HL-60 (cell line): ENCODE data around the gene LEKR1.

Experiments used
- DNase-seq, 2 experiments: peaks; one replicate each; pipeline ENCODE4 v3.0.0-alpha.2; 2010 to 2020; ENCODE audit warnings: low read depth in 1 of 2, low spot score in 1 of 2
- H3K27ac ChIP-seq: fragments of 250-450 bp; sonication (Bioruptor Pico); replicated peaks from 2 replicates; pipeline ENCODE4 v1.5.1; 2020; ENCODE audit warnings: mild to moderate bottlenecking, moderate library complexity
- H3K27me3 ChIP-seq: fragments of 250-450 bp; sonication (Bioruptor Pico); 2 replicates; pipeline ENCODE4 v1.5.1; 2021; ENCODE audit warnings: mild to moderate bottlenecking, moderate library complexity; ENCODE audit not compliant: insufficient read depth, poor library complexity, severe bottlenecking
- H3K4me3 ChIP-seq: replicated peaks from 2 replicates; pipeline ENCODE4 v1.5.1; 2011; ENCODE audit warnings: mild to moderate bottlenecking, control low read depth, low read length; ENCODE audit not compliant: insufficient read depth
- GABPA ChIP-seq: IDR thresholded peaks from 2 replicates; pipeline ENCODE4 v1.6.1; 2012; ENCODE audit warnings: low read depth
- POLR2AphosphoS5 ChIP-seq: IDR thresholded peaks from 2 replicates; pipeline ENCODE4 v1.6.1; 2012; ENCODE audit warnings: low read depth
- SPI1 ChIP-seq: IDR thresholded peaks from 2 replicates; pipeline ENCODE4 v1.6.1; 2012; ENCODE audit warnings: low read depth, mild to moderate bottlenecking, borderline replicate concordance
- TF ChIP-seq, protein P1 (sequence below): IDR thresholded peaks from one replicate; pipeline ENCODE4 v1.5.1; 2011; ENCODE audit warnings: low read length, control low read depth, inconsistent platforms; ENCODE audit not compliant: insufficient read depth
- TF ChIP-seq, protein P2 (sequence below): IDR thresholded peaks from 2 replicates; pipeline ENCODE4 v1.6.1; 2012; ENCODE audit warnings: low read depth; ENCODE audit not compliant: insufficient replicate concordance

Gene LEKR1

DNA sequence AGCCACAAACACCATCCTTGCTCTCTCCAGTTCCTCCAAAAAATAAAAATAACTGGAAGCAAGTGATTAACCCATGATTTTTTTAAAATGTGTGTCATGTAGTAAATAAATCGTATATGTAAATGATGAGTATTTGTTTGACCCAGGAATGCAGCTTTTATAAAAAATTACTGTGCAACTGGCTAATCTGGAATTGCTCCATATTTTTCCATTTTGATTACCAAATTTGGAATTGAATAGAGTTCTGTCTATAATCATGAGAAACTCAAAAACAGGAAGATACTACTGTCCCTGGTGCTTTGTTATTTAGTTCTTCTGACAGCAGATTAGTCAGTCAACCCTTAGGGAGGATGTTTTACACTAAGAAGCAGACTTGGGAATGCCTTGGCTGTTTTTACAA lies 217.6 kb downstream of the LEKR1 start:
- no peak for DNase-seq
- Histone ChIP-seq H3K4me3 (no peak overlapping the region), H3K27me3 (no peaks in the 10 kb centered on the region), H3K27ac (no peak overlapping the region)
- TF ChIP-seq, protein P1, sequence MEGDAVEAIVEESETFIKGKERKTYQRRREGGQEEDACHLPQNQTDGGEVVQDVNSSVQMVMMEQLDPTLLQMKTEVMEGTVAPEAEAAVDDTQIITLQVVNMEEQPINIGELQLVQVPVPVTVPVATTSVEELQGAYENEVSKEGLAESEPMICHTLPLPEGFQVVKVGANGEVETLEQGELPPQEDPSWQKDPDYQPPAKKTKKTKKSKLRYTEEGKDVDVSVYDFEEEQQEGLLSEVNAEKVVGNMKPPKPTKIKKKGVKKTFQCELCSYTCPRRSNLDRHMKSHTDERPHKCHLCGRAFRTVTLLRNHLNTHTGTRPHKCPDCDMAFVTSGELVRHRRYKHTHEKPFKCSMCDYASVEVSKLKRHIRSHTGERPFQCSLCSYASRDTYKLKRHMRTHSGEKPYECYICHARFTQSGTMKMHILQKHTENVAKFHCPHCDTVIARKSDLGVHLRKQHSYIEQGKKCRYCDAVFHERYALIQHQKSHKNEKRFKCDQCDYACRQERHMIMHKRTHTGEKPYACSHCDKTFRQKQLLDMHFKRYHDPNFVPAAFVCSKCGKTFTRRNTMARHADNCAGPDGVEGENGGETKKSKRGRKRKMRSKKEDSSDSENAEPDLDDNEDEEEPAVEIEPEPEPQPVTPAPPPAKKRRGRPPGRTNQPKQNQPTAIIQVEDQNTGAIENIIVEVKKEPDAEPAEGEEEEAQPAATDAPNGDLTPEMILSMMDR, result no peak
- TF ChIP-seq GABPA, result no peak
- TF ChIP-seq, protein P2, sequence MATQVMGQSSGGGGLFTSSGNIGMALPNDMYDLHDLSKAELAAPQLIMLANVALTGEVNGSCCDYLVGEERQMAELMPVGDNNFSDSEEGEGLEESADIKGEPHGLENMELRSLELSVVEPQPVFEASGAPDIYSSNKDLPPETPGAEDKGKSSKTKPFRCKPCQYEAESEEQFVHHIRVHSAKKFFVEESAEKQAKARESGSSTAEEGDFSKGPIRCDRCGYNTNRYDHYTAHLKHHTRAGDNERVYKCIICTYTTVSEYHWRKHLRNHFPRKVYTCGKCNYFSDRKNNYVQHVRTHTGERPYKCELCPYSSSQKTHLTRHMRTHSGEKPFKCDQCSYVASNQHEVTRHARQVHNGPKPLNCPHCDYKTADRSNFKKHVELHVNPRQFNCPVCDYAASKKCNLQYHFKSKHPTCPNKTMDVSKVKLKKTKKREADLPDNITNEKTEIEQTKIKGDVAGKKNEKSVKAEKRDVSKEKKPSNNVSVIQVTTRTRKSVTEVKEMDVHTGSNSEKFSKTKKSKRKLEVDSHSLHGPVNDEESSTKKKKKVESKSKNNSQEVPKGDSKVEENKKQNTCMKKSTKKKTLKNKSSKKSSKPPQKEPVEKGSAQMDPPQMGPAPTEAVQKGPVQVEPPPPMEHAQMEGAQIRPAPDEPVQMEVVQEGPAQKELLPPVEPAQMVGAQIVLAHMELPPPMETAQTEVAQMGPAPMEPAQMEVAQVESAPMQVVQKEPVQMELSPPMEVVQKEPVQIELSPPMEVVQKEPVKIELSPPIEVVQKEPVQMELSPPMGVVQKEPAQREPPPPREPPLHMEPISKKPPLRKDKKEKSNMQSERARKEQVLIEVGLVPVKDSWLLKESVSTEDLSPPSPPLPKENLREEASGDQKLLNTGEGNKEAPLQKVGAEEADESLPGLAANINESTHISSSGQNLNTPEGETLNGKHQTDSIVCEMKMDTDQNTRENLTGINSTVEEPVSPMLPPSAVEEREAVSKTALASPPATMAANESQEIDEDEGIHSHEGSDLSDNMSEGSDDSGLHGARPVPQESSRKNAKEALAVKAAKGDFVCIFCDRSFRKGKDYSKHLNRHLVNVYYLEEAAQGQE, result no peak
- TF ChIP-seq SPI1, result no peak
- no peak for TF ChIP-seq POLR2AphosphoS5

DNA sequence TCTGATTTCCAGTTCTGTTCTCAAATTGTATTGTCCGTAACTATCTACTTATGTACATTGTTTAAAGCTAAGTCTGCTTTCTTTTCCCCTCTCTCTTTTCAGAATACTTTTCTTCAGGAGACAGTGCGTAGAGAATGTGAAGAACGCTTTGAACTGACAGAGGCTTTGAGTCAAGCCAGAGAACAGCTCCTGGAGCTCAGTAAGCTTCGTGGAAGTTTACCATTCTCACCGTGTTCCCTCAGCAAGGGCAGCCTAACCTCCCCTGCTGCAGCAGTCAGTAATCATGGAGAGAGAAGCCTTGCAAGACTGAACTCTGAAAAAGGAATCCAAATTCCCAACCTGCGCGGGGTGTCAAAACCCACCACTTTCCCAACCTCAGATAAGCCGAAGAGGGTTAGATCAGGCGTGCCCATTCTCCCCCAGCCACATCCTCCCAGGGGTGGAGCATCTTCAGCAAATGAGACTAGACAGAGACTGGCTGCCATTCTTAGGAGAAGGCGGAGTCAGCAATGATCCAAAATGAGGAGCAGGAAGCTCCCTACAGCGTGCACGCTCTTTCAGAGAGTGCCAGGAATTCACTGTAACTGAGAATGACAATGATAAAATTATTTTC lies 219.2 kb downstream of the LEKR1 start:
- Histone ChIP-seq H3K27me3 (no peaks in the 10 kb centered on the region), H3K4me3 (no peak overlapping the region), H3K27ac (no peak overlapping the region)
- TF ChIP-seq, protein P1, result no peak
- TF ChIP-seq GABPA (no peak), SPI1 (no peak)
- DNase-seq, result no peak

DNA sequence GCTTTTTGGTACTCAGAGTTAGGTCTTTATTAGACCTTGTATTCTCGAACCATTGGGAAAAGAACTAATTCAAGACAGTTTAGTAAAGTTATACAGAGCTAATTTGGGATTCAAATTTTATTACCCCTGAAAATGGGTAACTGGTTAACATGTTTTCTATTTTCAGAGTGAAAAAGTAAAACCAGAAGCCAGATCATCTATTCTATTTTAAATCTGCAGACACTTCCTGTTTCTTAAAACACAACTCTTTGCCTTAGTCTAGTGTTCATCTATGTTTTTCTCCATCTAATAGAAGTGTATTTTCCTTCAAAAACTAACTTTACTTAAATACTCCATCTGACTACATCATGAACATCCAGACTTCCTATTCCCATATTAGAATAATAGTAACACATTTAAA lies 220.4 kb downstream of the LEKR1 start:
- Histone ChIP-seq H3K27ac (no peak overlapping the region), H3K27me3 (no peaks in the 10 kb centered on the region), H3K4me3 (no peak overlapping the region)
- TF ChIP-seq, protein P1, result no peak
- TF ChIP-seq, protein P2, result no peak
- TF ChIP-seq SPI1, result peak; percentile 67
- no peak for TF ChIP-seq GABPA
- no peak for TF ChIP-seq POLR2AphosphoS5
- no peak for DNase-seq

DNA sequence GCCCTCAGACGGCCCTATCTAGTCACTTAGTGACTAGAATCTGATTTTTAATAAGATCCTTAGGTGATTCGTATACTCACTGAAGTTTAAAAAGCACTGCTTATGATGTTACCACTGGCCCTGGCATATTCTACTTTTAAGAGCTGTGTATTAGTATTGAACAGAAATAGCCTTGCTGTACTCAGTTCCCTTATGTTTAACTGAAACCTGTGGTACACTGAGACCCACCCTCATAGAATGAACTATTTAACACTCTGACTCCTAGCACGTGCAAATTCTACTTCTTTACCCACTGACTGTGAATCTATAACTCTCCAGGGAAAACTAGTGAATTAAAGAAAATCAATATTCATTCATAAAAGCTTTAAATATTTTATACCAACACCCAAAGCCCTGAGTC lies 224.9 kb downstream of the LEKR1 start:
- H3K4me3 ChIP-seq, result no peak overlapping the region
- DNase-seq, result no peak
- H3K27me3 ChIP-seq, result no peaks in the 10 kb centered on the region
- H3K27ac ChIP-seq, result no peak overlapping the region
- TF ChIP-seq, protein P2, result no peak
- no peak for TF ChIP-seq POLR2AphosphoS5
- no peak for TF ChIP-seq SPI1
- no peak for TF ChIP-seq GABPA
- TF ChIP-seq, protein P1, result no peak
